GM10266 (cell line): Measurements from ENCODE around the gene NAV3.

Experiments used
- DNase-seq: peaks from one replicate; pipeline ENCODE4 v3.0.0; 2012; ENCODE audit errors: extremely low spot score
- CTCF ChIP-seq: IDR thresholded peaks from 2 replicates; pipeline ENCODE4 v1.5.1; 2012; ENCODE audit warnings: mild to moderate bottlenecking, low read depth; ENCODE audit not compliant: control insufficient read depth, insufficient read depth; ENCODE audit errors: missing control alignments

The NAV3 gene

GRCh38 chr12:77992760-77993159 lies 162.1 kb downstream of the NAV3 start:
- no peak for TF ChIP-seq CTCF
- DNase-seq = no peak

GRCh38 chr12:77993658-77994057 lies 163.0 kb downstream of the NAV3 start:
- DNase-seq = no peak
- TF ChIP-seq CTCF = no peak

GRCh38 chr12:77995436-77996167 lies 164.9 kb downstream of the NAV3 start:
- peak; percentile 34 for DNase-seq

GRCh38 chr12:77996670-77997069 lies 166.0 kb downstream of the NAV3 start:
- DNase-seq = no peak
- TF ChIP-seq CTCF = no peak

More at GRCh38 chr12:77995436-77996167, 164.9 kb downstream of the NAV3 start:
- TF ChIP-seq CTCF = no peak

- no peak for DNase-seq
- no peak for TF ChIP-seq CTCF
Observed at GRCh38 chr12:77998236-77998786, 167.6 kb downstream of the NAV3 start.

- TF ChIP-seq CTCF = no peak
- peak; percentile 8 for DNase-seq
Observed at GRCh38 chr12:77999074-77999715, 168.5 kb downstream of the NAV3 start.

- no peak for TF ChIP-seq CTCF
- DNase-seq = no peak
Observed at GRCh38 chr12:78002878-78003277, 172.2 kb downstream of the NAV3 start.
